ENCODE results near the gene MICU1. TPM values are rescaled to one million over a fixed set of nuclear protein-coding genes. Genes with fewer than 3 reads are reported as not detected.

MICU1 gene
- total RNA-seq, 3 donors from 2014 or later = 27.2 to 44.3 (median 33.9) TPM

DNA sequence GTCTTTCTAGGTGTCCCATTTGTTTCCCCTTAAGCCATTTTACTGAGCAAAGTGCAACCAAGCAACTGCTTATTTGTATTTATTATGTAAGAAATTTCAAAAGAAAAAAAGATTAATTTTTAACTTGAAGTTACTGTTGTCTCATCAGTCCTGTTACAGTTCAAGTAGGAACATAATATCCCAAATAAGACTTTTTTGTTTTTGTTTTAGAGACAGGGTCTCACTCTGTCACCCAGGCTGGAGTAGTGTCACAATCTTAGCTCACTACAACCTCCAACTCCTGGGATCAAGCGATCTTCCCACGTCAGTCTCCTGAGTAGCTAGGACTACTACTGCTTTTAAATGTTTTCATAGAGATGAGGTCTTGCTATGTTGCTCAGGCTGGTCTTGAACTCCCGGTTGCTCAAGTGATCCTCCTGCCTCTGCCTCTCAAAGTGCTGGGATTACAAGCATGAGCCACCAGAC lies 101.9 kb downstream of the MICU1 start:
- intact Hi-C loops (cut with DNase I; ENCODE audit: low total_unique reads) = no loop called here
- Histone ChIP-seq H3K9me3 (no peaks in the 10 kb centered on the region), H3K36me3 (no peaks in the 10 kb centered on the region), H3K27ac (no peak overlapping the region), H3K4me1 (no peaks in the 10 kb centered on the region), H3K4me3 (no peak overlapping the region), H3K27me3 (no peaks in the 10 kb centered on the region)
- no peak for TF ChIP-seq POLR2A (IDR thresholded peaks at IDR 0.05)
- no peak for DNase-seq (ENCODE audit: low spot score in 2 of 2)

DNA sequence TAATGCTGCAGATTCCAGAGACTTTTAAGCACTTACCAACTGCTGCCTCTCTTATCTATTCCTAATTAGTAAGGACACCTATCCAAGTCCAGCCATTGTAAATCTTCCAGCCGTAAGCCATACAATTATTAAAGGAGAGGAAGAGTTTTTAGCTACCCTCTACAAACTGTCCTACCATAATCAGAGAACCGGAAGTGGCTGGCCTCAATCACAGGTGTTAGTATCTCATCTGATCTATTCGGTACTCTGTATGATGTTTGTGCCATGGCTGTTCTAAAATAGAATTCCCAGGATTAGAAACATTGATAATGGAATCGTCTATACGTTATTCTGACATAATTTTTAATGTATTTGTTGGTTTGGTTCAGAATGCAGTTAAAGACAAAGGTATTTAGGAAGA lies 102.8 kb downstream of the MICU1 start:
- intact Hi-C loops (cut with DNase I; ENCODE audit: low total_unique reads) = no loop called here
- no peaks in the 10 kb centered on the region for H3K9me3 ChIP-seq
- H3K27ac ChIP-seq = no peak overlapping the region
- H3K36me3 ChIP-seq = no peaks in the 10 kb centered on the region
- H3K4me3 ChIP-seq = no peak overlapping the region
- H3K4me1 ChIP-seq = no peaks in the 10 kb centered on the region
- TF ChIP-seq POLR2AphosphoS5 (IDR thresholded peaks at IDR 0.05) = no peak
- TF ChIP-seq, protein P1, sequence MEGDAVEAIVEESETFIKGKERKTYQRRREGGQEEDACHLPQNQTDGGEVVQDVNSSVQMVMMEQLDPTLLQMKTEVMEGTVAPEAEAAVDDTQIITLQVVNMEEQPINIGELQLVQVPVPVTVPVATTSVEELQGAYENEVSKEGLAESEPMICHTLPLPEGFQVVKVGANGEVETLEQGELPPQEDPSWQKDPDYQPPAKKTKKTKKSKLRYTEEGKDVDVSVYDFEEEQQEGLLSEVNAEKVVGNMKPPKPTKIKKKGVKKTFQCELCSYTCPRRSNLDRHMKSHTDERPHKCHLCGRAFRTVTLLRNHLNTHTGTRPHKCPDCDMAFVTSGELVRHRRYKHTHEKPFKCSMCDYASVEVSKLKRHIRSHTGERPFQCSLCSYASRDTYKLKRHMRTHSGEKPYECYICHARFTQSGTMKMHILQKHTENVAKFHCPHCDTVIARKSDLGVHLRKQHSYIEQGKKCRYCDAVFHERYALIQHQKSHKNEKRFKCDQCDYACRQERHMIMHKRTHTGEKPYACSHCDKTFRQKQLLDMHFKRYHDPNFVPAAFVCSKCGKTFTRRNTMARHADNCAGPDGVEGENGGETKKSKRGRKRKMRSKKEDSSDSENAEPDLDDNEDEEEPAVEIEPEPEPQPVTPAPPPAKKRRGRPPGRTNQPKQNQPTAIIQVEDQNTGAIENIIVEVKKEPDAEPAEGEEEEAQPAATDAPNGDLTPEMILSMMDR (IDR thresholded peaks at IDR 0.05) = no peak
- no peak for TF ChIP-seq POLR2A (IDR thresholded peaks at IDR 0.05)
- no peaks in the 10 kb centered on the region for H3K27me3 ChIP-seq
- DNase-seq (ENCODE audit: low spot score in 2 of 2) = no peak

DNA sequence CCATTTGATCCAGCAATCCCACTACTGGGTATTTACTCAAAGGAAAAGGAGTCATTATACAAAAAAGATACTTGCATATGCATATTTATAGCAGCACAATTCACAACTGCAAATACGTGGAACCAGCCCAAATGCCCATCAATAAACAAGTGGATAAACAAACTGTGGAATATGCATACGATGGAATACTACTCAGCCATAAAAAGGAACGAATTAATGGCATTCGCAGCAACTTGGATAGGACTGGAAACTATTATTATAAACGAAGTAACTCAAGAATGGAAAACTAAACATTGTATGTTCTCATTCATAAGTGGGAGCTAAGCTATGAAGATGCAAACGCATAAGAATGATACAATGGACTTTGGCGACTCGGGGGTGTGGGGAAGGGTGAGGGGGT lies 108.6 kb downstream of the MICU1 start:
- DNase-seq (ENCODE audit: low spot score in 2 of 2) = no peak
- Histone ChIP-seq H3K27me3 (no peaks in the 10 kb centered on the region), H3K27ac (no peak overlapping the region), H3K4me3 (no peak overlapping the region), H3K4me1 (no peaks in the 10 kb centered on the region), H3K9me3 (no peaks in the 10 kb centered on the region), H3K36me3 (no peaks in the 10 kb centered on the region)
- intact Hi-C loops (cut with DNase I; ENCODE audit: low total_unique reads) = no loop called here
- TF ChIP-seq POLR2A (IDR thresholded peaks at IDR 0.05) (no peak), POLR2AphosphoS5 (IDR thresholded peaks at IDR 0.05) (no peak)
- TF ChIP-seq, protein P1 (IDR thresholded peaks at IDR 0.05) = no peak

DNA sequence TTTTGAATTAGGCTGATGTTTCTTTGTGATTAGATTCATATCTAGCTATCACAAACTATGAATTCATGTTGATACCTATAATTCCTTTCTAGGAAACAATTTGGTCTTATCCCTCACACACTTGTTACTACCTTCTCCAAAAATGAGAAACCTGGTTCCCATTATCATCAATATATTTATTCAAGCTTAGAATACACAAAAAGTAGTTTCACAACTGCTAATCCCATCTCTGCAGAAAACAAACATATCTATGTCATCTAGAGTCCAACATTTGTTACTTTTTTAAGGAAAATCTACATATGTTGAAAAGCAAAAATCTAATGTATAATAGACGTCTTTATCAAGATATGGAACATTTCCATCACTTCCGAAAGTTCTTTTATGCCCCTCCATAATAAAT lies 110.4 kb downstream of the MICU1 start:
- H3K27me3 ChIP-seq = no peaks in the 10 kb centered on the region
- no peaks in the 10 kb centered on the region for H3K4me1 ChIP-seq
- no peaks in the 10 kb centered on the region for H3K36me3 ChIP-seq
- no peak for DNase-seq (ENCODE audit: low spot score in 2 of 2)
- H3K4me3 ChIP-seq = no peak overlapping the region
- no peak overlapping the region for H3K27ac ChIP-seq
- intact Hi-C loops (cut with DNase I; ENCODE audit: low total_unique reads) = no loop called here
- no peak for TF ChIP-seq POLR2AphosphoS5 (IDR thresholded peaks at IDR 0.05)
- TF ChIP-seq, protein P1 (IDR thresholded peaks at IDR 0.05) = no peak
- no peak for TF ChIP-seq POLR2A (IDR thresholded peaks at IDR 0.05)
- H3K9me3 ChIP-seq = no peaks in the 10 kb centered on the region

DNA sequence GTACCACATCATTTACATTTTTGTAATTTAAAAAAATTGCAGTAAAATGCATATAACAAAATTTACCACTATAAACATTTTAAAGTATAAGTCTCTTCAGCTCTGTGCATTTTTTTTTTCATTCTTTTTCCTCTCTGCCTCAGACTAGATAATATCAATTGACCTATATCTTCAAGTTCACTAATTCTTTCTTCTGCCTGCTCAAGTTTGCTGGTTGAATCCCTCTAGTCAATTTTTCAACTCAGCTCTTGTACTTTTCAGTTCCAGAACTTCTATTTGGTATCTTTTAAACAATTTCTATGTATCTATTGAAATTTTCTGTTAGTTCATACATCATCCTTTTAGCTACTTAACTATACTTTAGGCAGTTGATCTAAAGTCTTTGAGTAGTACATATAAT lies 112.0 kb downstream of the MICU1 start:
- no peaks in the 10 kb centered on the region for H3K9me3 ChIP-seq
- H3K27ac ChIP-seq = no peak overlapping the region
- no peak overlapping the region for H3K4me3 ChIP-seq
- no peak for DNase-seq (ENCODE audit: low spot score in 2 of 2)
- H3K4me1 ChIP-seq = no peaks in the 10 kb centered on the region
- intact Hi-C loops (cut with DNase I; ENCODE audit: low total_unique reads) = no loop called here
- no peaks in the 10 kb centered on the region for H3K36me3 ChIP-seq
- no peaks in the 10 kb centered on the region for H3K27me3 ChIP-seq
- TF ChIP-seq POLR2AphosphoS5 (IDR thresholded peaks at IDR 0.05) = no peak

DNA sequence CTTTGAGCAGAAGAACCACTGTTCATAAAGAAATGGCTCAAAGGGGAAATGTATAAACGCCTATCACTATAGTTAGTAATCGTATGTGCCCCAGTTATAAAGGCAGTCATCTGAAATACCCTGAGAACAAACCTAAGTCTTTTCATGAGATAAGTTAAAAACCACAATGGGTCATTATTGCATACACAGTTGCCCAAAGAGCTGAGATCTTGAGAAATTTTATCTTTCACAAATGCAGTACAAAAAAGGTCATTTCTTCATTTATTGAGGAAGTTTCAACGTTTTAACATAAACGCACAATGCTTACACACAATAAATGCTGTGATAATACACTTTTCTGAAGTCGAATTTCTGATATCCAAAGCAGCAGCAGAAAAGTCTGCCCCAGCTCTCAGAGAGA lies 114.4 kb downstream of the MICU1 start:
- no peaks in the 10 kb centered on the region for H3K9me3 ChIP-seq
- H3K27ac ChIP-seq = no peak overlapping the region
- TF ChIP-seq POLR2A (IDR thresholded peaks at IDR 0.05) = no peak
- H3K27me3 ChIP-seq = no peaks in the 10 kb centered on the region
- intact Hi-C loops (cut with DNase I; ENCODE audit: low total_unique reads) = no loop called here
- no peak overlapping the region for H3K4me3 ChIP-seq
- no peaks in the 10 kb centered on the region for H3K36me3 ChIP-seq
- DNase-seq (ENCODE audit: low spot score in 2 of 2) = no peak
- H3K4me1 ChIP-seq = no peaks in the 10 kb centered on the region

DNA sequence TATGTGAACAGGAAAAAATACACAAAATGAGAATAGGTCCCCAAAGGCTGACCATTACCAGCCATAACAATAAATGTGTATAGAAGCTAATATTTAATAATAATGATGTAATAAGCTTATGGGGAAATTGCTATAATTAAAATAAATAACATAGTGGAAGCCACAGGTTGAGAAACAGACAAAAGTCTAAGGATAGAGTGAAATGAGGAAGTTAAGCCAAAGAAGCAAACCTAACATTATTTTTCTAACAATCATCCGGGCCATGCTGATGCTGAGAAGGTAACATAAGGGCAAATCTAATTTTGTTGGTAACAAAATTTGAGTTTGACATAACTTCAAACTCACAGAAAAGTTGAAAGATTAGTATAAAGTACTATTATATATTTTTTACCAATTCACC lies 115.9 kb downstream of the MICU1 start:
- Histone ChIP-seq H3K27me3 (no peaks in the 10 kb centered on the region), H3K9me3 (no peaks in the 10 kb centered on the region), H3K4me3 (no peak overlapping the region), H3K36me3 (no peaks in the 10 kb centered on the region), H3K4me1 (no peaks in the 10 kb centered on the region), H3K27ac (no peak overlapping the region)
- intact Hi-C loops (cut with DNase I; ENCODE audit: low total_unique reads) = no loop called here
- DNase-seq (ENCODE audit: low spot score in 2 of 2) = no peak
- TF ChIP-seq, protein P1 (IDR thresholded peaks at IDR 0.05) = no peak
